ENCODE results near the gene OTOA. TPM values are rescaled to one million over a fixed set of nuclear protein-coding genes. Genes with fewer than 3 reads are reported as not detected.
"Not testable (repeated sequence)": the region's sequence is repeated elsewhere in the genome, so short reads cannot be mapped to it uniquely, and the experiment has no call there.

OTOA gene
- polyA plus RNA-seq, 6 donors from 2014 or later: not detected

DNA sequence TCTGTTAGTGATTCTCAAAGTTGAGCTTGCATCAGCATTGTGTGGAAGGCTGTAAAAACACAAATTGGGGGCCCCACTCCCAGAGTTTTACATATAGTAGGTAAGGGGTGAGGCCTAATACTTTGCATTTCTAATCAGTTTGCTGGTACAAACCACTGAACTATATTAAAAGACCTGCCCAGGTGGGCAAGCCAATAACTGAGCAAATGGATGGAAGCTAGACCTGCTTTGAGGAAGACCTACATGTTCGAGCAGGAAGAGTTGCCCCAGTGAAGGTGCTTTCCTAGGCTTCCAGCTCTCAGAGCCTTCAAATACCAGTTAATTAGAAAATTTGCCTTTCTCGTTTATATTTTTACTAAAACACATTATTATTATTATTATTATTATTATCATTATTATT is 56.8 kb downstream of the OTOA start:
- no peak overlapping the region for H3K4me3 Mint-ChIP-seq
- no peaks in the 10 kb centered on the region for H3K36me3 Mint-ChIP-seq
- ATAC-seq (ENCODE audit: low read depth in 2 of 2) (no peak), DNase-seq (no peak)
- H3K9me3 Mint-ChIP-seq: peaks cover 0 to 8% (median 2%) of the 10 kb centered on the region in 7 donors
- peaks cover 0 to 4% (median 0%) of the 10 kb centered on the region in 3 donors for H3K27me3 Mint-ChIP-seq
- no peak overlapping the region for H3K27ac Mint-ChIP-seq
- no peaks in the 10 kb centered on the region for H3K4me1 Mint-ChIP-seq

DNA sequence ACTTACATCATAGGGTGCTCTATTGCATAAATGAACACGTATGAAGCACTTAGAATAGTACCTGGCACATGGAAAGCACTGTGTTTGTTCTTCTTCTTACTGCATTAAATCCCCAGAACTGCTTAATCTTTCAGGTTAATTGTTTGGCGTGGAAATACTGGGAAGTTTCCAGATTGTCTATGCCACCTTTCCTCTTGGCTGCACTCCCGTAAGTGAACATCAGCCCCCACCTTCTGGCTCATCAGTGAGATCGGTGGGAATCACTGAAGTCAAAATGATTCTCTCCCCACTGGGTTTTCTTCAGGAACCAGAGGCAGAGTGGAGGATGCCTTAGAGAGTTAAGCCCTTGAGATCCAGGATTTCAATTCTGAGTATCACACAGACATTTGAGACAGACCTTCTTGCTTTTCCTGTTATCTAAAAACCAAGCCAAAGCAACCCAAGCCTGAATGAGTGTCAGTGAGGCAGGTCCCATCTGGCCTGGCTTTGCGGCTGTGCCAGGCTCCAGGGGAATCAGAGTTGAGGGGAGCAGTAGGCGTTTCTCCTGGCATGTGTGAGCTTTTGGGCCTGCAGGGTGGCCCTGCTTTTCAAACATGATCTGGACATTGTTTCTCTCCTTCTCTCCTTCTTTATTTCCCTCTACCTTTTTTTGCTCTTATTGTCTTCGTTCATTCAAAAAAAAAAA is 59.1 kb downstream of the OTOA start:
- no peak for DNase-seq
- Mint-ChIP-seq H3K27me3 (peaks cover 0 to 4% (median 0%) of the 10 kb centered on the region in 3 donors), H3K4me3 (no peak overlapping the region), H3K27ac (no peak overlapping the region), H3K9me3 (peaks cover 0 to 8% (median 2%) of the 10 kb centered on the region in 7 donors), H3K4me1 (no peaks in the 10 kb centered on the region), H3K36me3 (no peaks in the 10 kb centered on the region)
- ATAC-seq (ENCODE audit: low read depth in 2 of 2): no peak

GRCh38 chr16:21723532-21723931 is 59.8 kb downstream of the OTOA start:
- H3K4me3 Mint-ChIP-seq: no peak overlapping the region
- DNase-seq (no peak), ATAC-seq (ENCODE audit: low read depth in 2 of 2) (no peak)
- H3K9me3 Mint-ChIP-seq: peaks cover 0 to 8% (median 2%) of the 10 kb centered on the region in 7 donors
- peaks cover 0 to 4% (median 0%) of the 10 kb centered on the region in 3 donors for H3K27me3 Mint-ChIP-seq
- H3K4me1 Mint-ChIP-seq: peaks cover 0 to 2% (median 0%) of the 10 kb centered on the region in 3 donors
- H3K36me3 Mint-ChIP-seq: no peaks in the 10 kb centered on the region
- H3K27ac Mint-ChIP-seq: no peak overlapping the region

DNA sequence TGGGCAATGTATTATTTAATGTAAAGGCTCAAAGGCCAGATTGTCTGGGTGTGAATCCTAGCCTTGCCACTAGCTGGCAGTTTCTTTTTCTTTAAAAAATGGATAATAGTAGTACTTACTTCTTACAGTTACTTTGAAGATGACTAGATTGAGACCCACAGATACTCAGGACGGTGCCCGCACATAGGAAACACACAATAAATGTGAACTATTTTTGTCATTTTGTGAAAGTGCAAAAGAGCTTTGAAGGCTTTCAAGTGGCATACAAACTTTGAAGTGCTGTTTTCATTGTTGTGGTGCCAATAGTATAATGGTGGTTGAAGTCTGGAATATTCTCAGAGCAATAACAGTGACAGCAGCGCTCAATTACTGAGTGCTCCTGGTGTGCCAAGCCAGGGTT is 63.6 kb downstream of the OTOA start:
- Mint-ChIP-seq H3K9me3 (peaks cover 0 to 8% (median 2%) of the 10 kb centered on the region in 7 donors), H3K4me1 (peaks cover 0 to 2% (median 0%) of the 10 kb centered on the region in 3 donors), H3K27me3 (peaks cover 0 to 8% (median 4%) of the 10 kb centered on the region in 3 donors), H3K27ac (no peak overlapping the region), H3K4me3 (no peak overlapping the region), H3K36me3 (no peaks in the 10 kb centered on the region)
- ATAC-seq (ENCODE audit: low read depth in 2 of 2) (no peak), DNase-seq (no peak)

DNA sequence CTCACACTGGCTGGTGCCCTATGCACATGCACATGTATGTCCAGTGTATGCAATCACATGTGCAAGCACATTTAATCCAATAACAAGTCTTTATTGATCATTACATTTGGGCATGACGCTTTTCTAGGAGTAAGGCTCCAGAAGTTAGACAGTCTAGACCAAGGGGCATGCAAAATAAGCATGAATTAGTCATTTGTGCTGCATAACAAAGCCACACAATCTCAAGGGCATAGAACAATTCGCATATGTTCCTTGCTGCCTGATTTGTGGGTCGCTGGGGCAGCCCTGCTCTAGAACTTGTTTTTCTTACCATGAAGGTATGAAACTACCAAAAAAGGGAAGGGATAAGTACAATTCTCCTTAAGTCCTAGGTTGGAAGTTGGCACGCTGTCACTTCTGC is 67.5 kb downstream of the OTOA start:
- not testable (repeated sequence) for DNase-seq; ATAC-seq (ENCODE audit: low read depth in 2 of 2); H3K4me1 Mint-ChIP-seq; H3K9me3 Mint-ChIP-seq; H3K27ac Mint-ChIP-seq; H3K36me3 Mint-ChIP-seq; H3K4me3 Mint-ChIP-seq; H3K27me3 Mint-ChIP-seq

DNA sequence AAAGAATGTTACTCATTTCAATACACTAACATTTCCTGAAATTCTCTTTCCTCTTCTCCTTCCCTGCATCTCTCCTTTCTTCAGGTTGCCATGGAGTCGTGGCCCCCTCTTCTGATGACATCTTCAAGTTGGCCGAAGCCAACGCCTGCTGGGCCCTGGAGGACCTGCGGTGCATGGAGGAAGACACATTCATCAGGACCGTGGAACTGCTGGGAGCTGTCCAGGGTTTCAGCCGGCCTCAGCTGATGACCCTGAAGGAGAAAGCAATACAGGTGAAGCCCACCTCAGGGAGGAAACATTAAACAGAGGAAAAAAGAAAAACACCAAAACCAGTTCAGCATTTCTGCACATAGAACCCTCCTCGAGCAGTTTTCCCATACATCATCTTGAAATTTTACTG is 76.9 kb downstream of the OTOA start:
- H3K27me3 Mint-ChIP-seq; H3K9me3 Mint-ChIP-seq; ATAC-seq (ENCODE audit: low read depth in 2 of 2); DNase-seq; H3K27ac Mint-ChIP-seq; H3K36me3 Mint-ChIP-seq; H3K4me1 Mint-ChIP-seq; H3K4me3 Mint-ChIP-seq: not testable (repeated sequence)

GRCh38 chr16:21756192-21757079 is 92.7 kb downstream of the OTOA start:
- H3K36me3 Mint-ChIP-seq, H3K9me3 Mint-ChIP-seq, DNase-seq, H3K4me1 Mint-ChIP-seq: not testable (repeated sequence)
- Mint-ChIP-seq H3K27me3 (peaks cover 0 to 16% (median 0%) of the 10 kb centered on the region in 3 donors), H3K4me3 (peak overlapping the region in 5 of 8 donors; percentile 33 to 67 (median 66)), H3K27ac (peak overlapping the region in 1 of 6 donors; percentile 51)
- peak; percentile 42 to 70 for ATAC-seq (ENCODE audit: low read depth in 2 of 2)

DNA sequence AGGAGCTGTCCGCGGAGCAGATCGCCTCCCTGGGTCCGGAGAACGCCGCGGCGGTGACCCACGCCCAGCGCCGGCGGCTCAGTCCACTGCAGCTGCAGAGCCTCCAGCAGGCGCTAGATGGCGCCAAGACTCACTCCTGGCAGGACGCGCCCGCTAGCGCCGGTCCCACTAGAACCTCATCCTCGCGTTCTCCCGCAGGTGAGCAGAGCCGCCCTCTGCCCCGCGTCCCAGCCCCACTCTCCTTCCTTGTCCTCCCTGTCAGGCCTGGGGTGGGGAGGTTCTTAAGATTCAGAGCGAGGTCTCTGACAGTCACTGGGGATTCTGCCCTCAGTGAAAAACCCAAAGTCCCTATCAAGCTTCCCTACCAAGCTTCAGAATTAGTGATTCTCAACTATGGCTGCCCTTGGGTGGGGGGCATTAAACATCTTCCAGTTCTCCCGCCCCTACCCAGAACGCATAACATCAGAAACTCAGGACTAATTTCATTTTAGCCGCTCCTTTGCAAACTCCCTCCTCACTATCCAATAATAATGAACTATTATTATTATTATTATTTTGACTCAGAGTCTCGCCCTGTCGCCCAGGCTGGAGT is 93.4 kb downstream of the OTOA start:
- H3K27me3 Mint-ChIP-seq: peaks cover 0 to 16% (median 0%) of the 10 kb centered on the region in 3 donors
- not testable (repeated sequence) for H3K4me3 Mint-ChIP-seq

DNA sequence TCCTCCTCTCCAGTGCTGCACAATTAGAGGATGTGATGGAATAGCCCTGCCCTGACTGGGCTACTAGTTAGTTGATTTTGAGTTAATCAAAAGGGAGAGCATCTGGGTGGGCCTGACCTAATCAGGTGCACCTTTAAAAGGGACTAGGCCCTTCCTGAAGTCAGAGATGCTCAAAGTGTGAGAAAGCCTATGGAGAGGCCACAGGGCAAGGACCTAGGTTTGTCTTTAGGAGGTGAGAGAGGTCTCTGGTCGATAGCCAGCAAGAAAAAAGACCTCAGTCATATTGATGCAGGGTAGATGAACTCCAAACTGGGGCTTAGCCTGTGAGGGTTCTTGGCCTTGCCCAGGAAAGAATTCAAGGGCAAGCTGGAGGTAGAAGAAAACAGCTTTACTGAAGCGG is 104.5 kb downstream of the OTOA start:
- not testable (repeated sequence) for H3K36me3 Mint-ChIP-seq; H3K4me3 Mint-ChIP-seq; ATAC-seq (ENCODE audit: low read depth in 2 of 2); H3K4me1 Mint-ChIP-seq; DNase-seq; H3K27ac Mint-ChIP-seq; H3K9me3 Mint-ChIP-seq
- peaks cover 2 to 11% (median 11%) of the 10 kb centered on the region in 3 donors for H3K27me3 Mint-ChIP-seq

More for the DNA sequence above, 93.4 kb downstream of the OTOA start:
- peak; percentile 79 to 84 for ATAC-seq (ENCODE audit: low read depth in 2 of 2)
- not testable (repeated sequence) for DNase-seq, H3K4me1 Mint-ChIP-seq, H3K27ac Mint-ChIP-seq, H3K36me3 Mint-ChIP-seq, H3K9me3 Mint-ChIP-seq

- DNase-seq; H3K9me3 Mint-ChIP-seq; H3K36me3 Mint-ChIP-seq; H3K4me3 Mint-ChIP-seq; H3K4me1 Mint-ChIP-seq; H3K27me3 Mint-ChIP-seq; ATAC-seq (ENCODE audit: low read depth in 2 of 2); H3K27ac Mint-ChIP-seq: not testable (repeated sequence)
Observed at GRCh38 chr16:21768810-21769209, 105.0 kb downstream of the OTOA start.

GRCh38 chr16:21769284-21769683 is 105.5 kb downstream of the OTOA start:
- not testable (repeated sequence) for H3K27ac Mint-ChIP-seq; H3K9me3 Mint-ChIP-seq; DNase-seq; H3K4me3 Mint-ChIP-seq; H3K27me3 Mint-ChIP-seq; H3K36me3 Mint-ChIP-seq; ATAC-seq (ENCODE audit: low read depth in 2 of 2); H3K4me1 Mint-ChIP-seq

GRCh38 chr16:21770584-21770983 is 106.8 kb downstream of the OTOA start:
- H3K9me3 Mint-ChIP-seq, H3K4me3 Mint-ChIP-seq, H3K27me3 Mint-ChIP-seq, H3K4me1 Mint-ChIP-seq, H3K36me3 Mint-ChIP-seq, H3K27ac Mint-ChIP-seq, DNase-seq: not testable (repeated sequence)
- peak; percentile 46 to 58 for ATAC-seq (ENCODE audit: low read depth in 2 of 2)

DNA sequence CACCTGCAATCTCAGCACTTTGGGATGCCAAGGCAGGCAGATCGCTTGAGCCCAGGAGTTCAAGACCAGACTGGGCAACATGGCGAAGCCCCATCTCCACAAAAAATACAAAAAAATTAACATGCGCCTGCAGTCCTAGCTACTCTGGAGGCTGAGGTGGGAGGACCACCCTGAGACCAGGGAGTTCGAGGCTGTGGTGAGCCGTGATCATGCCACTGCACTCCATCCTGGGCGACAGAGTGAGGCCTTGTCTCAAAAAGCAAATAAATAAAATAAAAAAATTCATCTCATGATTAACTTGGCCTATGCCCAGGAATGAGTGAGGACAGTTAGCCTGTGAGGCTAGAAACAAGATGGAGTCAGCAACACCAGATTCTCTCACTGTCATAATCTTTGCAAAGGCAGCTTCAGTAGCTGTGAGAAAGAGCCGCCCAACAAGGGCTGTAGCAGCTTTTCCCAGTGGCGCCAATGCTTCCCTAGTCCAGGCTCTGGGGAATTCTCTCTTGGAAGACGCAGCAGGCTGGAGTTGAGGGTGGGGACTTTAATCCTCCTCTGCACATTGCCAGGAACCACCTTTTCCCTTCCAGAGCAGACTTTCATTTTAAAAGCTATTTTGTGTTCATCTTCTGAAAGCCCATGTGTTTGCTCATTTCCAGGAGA is 108.9 kb downstream of the OTOA start:
- H3K9me3 Mint-ChIP-seq; DNase-seq; ATAC-seq (ENCODE audit: low read depth in 2 of 2); H3K4me1 Mint-ChIP-seq; H3K36me3 Mint-ChIP-seq; H3K27me3 Mint-ChIP-seq: not testable (repeated sequence)
- Mint-ChIP-seq H3K4me3 (peak overlapping the region in 1 of 8 donors; percentile 1), H3K27ac (peak overlapping the region in 1 of 6 donors; percentile 35)

Measured in naive B cell (primary cell).